Measurements from ENCODE around the gene TOM1. TPM values are rescaled to one million over a fixed set of nuclear protein-coding genes. Genes with fewer than 3 reads are reported as not detected.
"Not testable (repeated sequence)": the region's sequence is repeated elsewhere in the genome, so short reads cannot be mapped to it uniquely, and the experiment has no call there.

Gene TOM1
- total RNA-seq, 2 donors from 2014 or later: 30.4 to 38.9 TPM

DNA sequence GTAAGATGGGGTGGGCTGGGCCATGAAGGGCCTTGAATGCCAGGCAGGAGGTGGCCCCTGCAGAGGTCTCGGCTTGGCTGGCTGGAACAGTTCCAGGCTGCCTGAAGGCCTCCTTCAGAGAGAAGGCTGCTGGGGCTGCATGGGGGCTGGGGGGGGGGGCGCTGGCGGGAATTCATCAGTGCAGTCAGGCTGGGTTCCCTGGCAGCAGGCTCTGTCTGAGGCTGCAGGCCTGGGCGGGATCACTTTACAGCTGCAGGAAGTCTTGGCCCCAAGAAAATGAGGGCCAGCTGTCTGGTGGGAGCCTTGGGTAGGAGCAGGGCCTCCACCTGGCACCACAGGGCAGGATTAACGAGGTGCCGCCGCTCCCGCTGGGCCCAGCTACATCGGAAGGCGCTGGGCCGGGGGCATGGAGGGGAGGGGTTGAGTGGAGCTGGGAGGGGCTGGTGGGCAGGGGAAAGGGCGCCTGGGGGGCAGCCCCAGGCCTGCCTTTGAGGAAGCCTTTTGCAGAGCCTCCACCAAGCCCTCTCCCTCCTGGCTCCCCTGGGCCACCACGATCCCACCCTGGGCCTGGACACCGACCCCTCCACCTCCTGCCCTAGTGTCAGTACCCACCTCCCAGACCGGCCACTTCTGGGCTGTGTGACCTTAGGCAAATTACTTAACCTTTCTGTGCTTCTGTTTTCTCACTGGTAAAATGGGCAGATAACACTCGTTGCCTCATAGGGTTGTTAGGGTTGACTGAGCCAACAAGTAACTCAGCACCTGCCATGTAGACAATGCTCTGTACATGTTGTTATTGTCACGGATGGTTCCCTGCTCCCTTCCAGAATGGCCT is 50.2 kb downstream of the TOM1 start:
- no peaks in the 10 kb centered on the region for H3K36me3 Mint-ChIP-seq
- no peak overlapping the region for H3K4me3 Mint-ChIP-seq
- no peaks in the 10 kb centered on the region for H3K9me3 Mint-ChIP-seq
- ATAC-seq: no peak
- H3K27me3 Mint-ChIP-seq: peaks cover 6 to 9% of the 10 kb centered on the region in 2 donors
- H3K27ac Mint-ChIP-seq: peak overlapping the region in 1 of 2 donors; percentile 13
- peaks cover 19 to 22% of the 10 kb centered on the region in 2 donors for H3K4me1 Mint-ChIP-seq (ENCODE audit: low read depth in 2 of 2)
- no peak for DNase-seq (ENCODE audit: low spot score)

DNA sequence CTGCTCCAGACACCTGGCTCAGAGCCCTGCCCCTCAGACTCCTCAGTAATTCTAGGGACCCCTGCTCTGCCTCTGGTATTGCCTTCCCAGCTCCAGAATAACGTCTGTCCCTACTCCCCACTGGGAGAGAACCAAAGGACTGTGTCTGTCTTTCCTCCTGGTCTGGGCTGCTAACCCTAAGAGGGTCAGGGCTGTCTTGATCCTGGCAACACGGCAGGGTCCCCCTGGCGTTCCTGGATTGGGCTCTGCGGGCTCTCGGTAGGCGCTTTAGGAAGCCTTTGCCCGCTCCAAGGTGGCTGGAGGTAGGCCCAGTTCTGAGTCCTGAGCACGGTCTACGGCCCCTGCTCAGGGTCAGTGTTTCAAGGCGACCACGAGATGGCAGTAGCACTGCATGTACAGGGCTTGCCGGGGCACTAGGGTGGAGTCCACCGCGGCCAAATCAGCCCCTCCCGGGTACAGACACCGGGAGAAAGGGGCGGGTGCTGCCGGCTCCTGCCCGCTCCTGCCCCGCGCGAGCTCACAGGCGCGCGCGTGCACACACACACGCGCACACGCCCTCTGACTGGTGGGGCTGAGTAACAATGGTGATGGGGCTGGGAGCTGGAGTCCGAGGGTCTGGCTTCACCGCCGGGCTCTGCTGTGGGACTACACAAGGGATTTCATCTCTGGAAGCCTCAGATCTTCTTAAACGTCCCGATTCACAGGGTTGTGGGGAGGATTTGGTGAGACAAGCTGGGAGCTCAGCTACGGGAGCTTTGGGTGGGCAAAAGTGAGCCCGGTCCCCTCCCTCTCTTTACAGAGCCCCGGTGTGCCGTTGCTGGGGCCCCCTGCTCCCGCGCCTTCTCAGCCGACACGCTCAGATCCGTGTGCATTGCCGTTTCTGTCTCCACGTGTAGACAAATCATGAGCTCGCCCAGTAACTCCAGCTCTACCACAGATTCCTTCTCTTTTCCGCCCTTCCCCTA is 51.1 kb downstream of the TOM1 start:
- H3K36me3 Mint-ChIP-seq: no peaks in the 10 kb centered on the region

DNA sequence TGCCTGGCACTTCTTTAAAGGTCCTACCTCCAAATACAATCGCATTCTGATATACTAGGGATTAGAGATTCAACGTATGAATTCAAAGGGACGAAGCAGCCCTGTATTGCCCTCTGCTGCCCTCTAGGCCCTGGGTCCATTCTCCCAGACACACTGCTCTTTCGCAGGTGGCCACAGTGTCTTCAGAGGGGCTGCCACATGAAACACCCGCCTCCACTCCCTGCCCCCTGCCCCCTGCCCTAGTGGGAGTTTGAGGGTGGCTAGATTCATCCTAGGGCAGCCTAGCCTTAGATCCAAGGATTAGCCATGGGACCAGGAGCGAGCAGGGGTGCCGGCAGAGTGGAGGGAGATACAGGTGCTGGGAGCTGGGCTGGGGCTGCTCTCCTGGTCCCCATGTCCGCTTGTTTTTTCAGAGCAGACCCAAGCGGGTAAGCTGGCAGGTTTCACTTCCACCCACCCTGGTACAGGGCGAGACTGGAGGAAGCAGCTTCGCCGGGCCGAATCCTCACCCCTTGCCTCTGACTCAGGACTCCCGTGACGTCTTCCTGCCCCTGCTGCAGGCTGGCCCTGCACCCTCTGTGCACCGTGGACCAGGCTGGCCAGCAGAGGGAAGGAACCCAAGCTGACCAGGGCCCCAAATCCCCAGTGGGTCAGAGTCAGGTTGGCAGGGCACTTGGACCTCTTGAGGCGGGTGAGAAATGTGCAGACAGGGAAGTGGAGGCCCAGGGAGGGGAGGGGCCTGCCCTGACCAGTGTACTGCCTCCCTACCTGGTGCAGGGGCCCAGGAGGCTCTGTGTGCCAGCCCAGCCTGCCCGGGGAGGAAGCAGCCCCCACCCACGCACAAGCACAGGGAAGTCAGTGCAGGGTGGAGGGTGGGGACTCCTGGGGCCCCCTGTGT is 52.8 kb downstream of the TOM1 start:
- Mint-ChIP-seq H3K4me3 (peak overlapping the region; percentile 75), H3K36me3 (no peaks in the 10 kb centered on the region), H3K4me1 (ENCODE audit: low read depth in 2 of 2) (peaks cover 19 to 22% of the 10 kb centered on the region in 2 donors), H3K9me3 (no peaks in the 10 kb centered on the region), H3K27ac (peak overlapping the region; percentile 13 to 35), H3K27me3 (peaks cover 13 to 14% of the 10 kb centered on the region in 2 donors)
- peak; percentile 62 to 66 for ATAC-seq
- no peak for DNase-seq (ENCODE audit: low spot score)

More for the DNA sequence above, 51.1 kb downstream of the TOM1 start:
- H3K4me1 Mint-ChIP-seq (ENCODE audit: low read depth in 2 of 2): peaks cover 19 to 22% of the 10 kb centered on the region in 2 donors
- peaks cover 10 to 13% of the 10 kb centered on the region in 2 donors for H3K27me3 Mint-ChIP-seq
- H3K27ac Mint-ChIP-seq: peak overlapping the region; percentile 13 to 70
- peak; percentile 90 for DNase-seq (ENCODE audit: low spot score)
- peak; percentile 95 for ATAC-seq
- H3K4me3 Mint-ChIP-seq: peak overlapping the region; percentile 75
- no peaks in the 10 kb centered on the region for H3K9me3 Mint-ChIP-seq

DNA sequence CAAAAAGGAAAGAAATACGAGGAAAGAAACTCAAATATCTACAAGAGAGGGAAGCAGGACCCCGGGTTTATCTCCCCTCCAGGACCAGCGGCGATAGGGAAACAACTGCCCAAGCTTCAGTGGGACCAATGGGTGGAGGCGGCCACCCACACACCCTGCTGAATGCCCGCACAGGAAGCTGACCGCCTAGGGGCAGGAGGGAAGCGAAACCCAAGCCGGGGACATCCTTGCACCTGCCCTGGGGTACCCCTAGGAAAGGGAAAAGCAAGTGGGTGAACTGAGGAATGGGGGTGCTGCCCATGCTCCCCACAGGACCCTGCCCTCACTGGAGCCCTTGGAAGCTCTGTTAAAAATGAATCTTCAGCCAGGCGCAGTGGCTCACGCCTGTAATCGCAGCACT is 53.6 kb downstream of the TOM1 start:
- Mint-ChIP-seq H3K4me3 (no peak overlapping the region), H3K27me3 (peaks cover 14 to 16% of the 10 kb centered on the region in 2 donors), H3K9me3 (no peaks in the 10 kb centered on the region), H3K4me1 (ENCODE audit: low read depth in 2 of 2) (peaks cover 22 to 25% of the 10 kb centered on the region in 2 donors), H3K36me3 (no peaks in the 10 kb centered on the region), H3K27ac (no peak overlapping the region)
- DNase-seq (ENCODE audit: low spot score): no peak
- ATAC-seq: no peak

DNA sequence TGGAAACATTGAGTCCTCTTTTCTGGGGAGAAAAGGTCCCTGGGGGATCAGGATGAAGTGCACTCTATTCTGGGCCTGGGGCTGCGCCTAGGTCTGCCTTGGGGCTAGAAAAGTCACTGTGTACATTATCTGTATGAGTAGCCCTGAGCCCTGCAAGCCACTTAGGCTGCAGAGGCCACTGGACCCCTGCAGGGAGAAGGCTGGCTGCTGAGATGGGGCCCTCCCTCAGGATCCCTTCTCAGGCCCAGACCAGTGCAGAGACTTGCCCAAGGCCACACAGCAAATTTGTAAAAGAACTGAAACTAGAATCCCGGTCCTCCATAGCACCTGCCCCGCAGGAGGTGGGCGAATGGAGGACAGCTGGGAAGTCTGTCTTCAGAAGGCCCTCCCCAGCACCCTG is 54.4 kb downstream of the TOM1 start:
- ATAC-seq (no peak), DNase-seq (ENCODE audit: low spot score) (no peak)
- Mint-ChIP-seq H3K27me3 (peaks cover 14 to 16% of the 10 kb centered on the region in 2 donors), H3K27ac (no peak overlapping the region), H3K4me1 (ENCODE audit: low read depth in 2 of 2) (peaks cover 22 to 25% of the 10 kb centered on the region in 2 donors), H3K9me3 (no peaks in the 10 kb centered on the region), H3K4me3 (no peak overlapping the region), H3K36me3 (no peaks in the 10 kb centered on the region)

DNA sequence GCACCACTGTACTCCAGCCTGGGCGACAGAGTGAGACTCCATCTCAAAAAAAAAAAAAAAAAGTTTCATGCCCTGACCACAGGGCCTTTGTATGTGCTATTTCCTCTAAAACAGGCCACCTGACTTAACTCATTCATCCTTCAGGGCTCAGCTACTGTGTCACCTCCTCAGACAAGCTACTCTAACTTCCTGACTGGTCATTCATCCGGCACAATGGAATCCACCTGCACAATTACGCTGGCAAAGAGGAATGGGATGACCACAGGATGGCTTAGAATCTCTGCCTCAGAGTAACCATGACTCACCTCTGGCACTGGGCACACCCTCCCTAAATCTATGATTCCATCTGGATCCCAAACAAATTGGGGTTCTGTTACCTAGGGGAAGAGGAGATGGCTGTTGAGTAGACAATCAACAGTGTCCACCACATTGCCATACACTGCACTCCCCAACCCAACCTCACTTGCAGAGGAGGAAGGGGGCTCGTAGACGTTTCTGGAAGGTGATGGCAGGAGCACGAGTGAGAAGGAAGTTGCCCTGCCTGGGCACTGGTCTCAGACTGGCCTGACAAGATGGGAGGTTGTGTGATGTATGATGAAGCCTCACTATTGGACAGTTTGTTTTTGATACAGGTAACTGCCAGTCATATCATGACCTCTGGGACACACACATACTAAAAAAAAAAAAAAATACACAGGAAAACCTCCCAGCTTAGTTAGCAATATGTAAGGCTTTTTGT is 58.4 kb downstream of the TOM1 start:
- no peaks in the 10 kb centered on the region for H3K36me3 Mint-ChIP-seq
- peaks cover 7 to 8% of the 10 kb centered on the region in 2 donors for H3K27me3 Mint-ChIP-seq
- H3K4me3 Mint-ChIP-seq: no peak overlapping the region
- ATAC-seq: peak in 1 of 2 donors; percentile 61
- H3K27ac Mint-ChIP-seq: peak overlapping the region in 1 of 2 donors; percentile 26
- no peak for DNase-seq (ENCODE audit: low spot score)
- H3K4me1 Mint-ChIP-seq (ENCODE audit: low read depth in 2 of 2): peaks cover 4% of the 10 kb centered on the region in 2 donors
- H3K9me3 Mint-ChIP-seq: no peaks in the 10 kb centered on the region

DNA sequence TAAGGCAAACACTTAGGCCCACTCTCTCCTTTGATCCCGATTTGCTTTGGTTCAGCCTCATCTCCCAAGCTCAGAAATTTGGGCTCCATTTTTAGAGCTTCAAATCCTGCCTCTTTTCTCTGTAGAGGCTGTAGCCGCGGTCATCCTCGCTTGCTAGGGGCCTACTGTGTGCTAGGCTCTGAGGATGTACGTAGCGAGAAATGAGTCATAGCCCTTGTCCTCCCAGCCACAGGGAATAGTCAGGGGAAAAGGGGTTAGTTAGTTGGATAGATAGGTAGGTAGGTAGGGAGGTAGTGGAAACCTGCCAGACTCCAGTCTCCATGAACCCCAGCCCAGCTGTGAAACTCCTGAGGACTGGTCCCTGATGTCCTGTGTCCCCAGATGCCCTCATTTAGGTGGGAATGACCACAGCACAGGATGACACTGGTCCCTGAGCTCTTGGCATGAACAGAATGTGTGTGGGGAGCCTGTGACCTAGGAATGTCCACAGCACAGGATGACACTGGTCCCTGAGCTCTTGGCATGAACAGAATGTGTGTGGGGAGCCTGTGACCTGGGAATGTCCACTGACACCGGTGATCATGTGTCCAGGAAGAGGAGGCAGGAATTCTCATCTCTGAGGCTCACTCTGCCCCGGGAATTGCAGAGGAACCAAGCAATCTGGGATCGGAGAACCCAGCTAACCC is 59.8 kb downstream of the TOM1 start:
- Mint-ChIP-seq H3K36me3 (no peaks in the 10 kb centered on the region), H3K27me3 (peaks cover 7 to 8% of the 10 kb centered on the region in 2 donors), H3K9me3 (no peaks in the 10 kb centered on the region), H3K27ac (no peak overlapping the region), H3K4me3 (no peak overlapping the region), H3K4me1 (ENCODE audit: low read depth in 2 of 2) (peaks cover 4% of the 10 kb centered on the region in 2 donors)
- DNase-seq (ENCODE audit: low spot score) (no peak), ATAC-seq (no peak)

DNA sequence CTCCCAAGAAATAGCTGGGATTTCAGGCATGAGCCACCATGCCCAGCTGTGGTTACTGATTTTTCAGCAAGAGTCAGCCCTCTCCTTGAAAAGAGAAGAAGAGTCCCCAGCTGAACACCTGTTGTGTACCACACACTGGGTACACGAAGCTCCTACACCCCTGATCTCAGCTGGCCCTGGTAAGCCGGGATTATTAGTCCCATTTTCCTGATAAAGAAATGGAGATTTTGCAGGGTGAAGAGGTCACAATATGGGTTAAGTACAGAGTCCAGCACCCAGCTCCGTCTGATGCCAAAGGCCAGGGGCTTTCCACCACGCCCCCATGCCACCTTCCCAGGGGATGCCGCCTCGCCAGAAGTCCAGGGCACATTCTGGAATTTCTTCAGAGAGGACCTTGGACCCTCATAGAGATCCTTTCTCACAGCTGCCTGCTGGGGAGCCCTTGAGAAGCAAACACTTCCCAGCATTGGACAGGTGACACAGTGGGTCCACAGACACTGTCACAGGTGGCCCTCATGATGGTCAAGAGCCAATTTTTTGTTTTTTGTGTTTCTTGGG is 61.4 kb downstream of the TOM1 start:
- DNase-seq (ENCODE audit: low spot score): no peak
- H3K27ac Mint-ChIP-seq: no peak overlapping the region
- ATAC-seq: no peak

DNA sequence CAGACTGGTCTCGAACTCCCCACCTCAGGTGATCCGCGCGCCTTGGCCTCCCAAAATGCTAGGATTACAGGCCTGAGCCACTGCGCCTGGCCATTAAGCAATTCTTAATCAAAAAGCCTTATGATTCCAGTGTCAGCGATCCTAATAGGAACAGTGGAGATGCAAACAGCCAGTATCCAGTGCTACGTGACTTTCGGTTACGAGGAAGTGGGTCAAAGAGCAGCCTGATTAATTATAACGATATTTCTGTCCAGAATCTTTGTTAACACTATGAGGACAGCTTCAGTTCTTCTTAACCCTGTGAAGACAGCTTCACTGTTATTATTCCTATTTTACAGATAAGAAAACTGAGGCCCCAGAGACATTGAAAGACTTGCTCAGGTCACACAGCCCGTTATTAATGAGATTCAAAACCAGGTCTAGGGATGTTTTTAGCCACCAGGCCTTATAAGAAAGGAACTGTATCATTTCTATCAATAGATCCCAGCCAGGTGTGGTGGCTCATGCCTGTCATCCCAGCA is 63.9 kb downstream of the TOM1 start:
- ATAC-seq (no peak), DNase-seq (ENCODE audit: low spot score) (no peak)
- Mint-ChIP-seq H3K27me3 (peaks cover 8 to 13% of the 10 kb centered on the region in 2 donors), H3K27ac (no peak overlapping the region), H3K4me1 (ENCODE audit: low read depth in 2 of 2) (no peaks in the 10 kb centered on the region), H3K36me3 (no peaks in the 10 kb centered on the region), H3K9me3 (no peaks in the 10 kb centered on the region), H3K4me3 (no peak overlapping the region)

More for the DNA sequence above, 61.4 kb downstream of the TOM1 start:
- H3K4me1 Mint-ChIP-seq (ENCODE audit: low read depth in 2 of 2): peaks cover 4% of the 10 kb centered on the region in 2 donors
- H3K36me3 Mint-ChIP-seq: no peaks in the 10 kb centered on the region
- peaks cover 9 to 10% of the 10 kb centered on the region in 2 donors for H3K27me3 Mint-ChIP-seq
- no peak overlapping the region for H3K4me3 Mint-ChIP-seq
- no peaks in the 10 kb centered on the region for H3K9me3 Mint-ChIP-seq

DNA sequence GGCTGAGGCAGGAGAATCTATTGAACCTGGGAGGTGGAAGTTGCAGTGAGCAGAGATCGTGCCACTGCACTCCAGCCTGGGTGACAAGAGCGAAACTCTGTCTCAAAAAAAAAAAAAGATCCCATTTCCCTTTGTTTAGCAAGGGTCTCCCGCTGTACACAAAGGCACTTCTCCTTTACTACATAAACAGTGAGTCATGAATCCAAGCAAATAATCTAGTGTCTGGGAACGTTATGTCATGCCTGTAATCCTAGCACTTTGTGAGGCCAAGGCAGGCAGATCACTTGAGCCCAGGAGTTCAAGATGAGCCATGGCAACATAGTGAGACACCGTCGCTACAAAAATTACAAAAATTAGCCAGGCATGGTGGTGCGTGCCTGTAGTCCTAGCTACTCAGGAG is 64.5 kb downstream of the TOM1 start:
- not testable (repeated sequence) for H3K9me3 Mint-ChIP-seq; H3K27ac Mint-ChIP-seq; H3K36me3 Mint-ChIP-seq; H3K4me1 Mint-ChIP-seq (ENCODE audit: low read depth in 2 of 2); H3K4me3 Mint-ChIP-seq; ATAC-seq; DNase-seq (ENCODE audit: low spot score)
- peaks cover 11 to 19% of the 10 kb centered on the region in 2 donors for H3K27me3 Mint-ChIP-seq

DNA sequence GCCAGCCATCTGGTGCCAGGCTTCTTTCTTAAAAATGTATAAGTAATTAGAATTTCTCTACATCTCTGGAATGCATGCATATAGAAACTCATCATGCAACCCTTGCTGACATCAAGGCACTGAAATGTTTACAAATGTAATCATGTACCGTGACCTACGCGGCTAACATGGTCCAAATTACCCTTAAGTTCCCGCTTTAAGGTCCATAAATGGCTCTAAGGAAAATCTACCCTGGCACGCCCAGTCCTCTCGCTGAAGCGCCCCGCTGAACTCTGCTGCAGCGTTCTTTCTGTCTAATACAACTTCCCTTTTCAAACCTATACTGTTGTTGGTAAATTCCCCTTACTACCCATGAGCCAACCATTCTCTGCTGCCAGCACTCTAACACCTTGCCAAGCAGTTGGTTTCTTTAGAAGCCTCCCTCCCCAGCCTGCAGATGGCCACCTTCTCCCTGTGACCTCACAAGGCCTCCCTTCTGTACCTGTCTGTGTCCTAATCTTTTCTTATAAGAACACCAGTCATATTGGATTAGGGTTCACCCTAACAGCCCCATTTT is 67.7 kb downstream of the TOM1 start:
- H3K36me3 Mint-ChIP-seq: no peaks in the 10 kb centered on the region

More for the DNA sequence above, 67.7 kb downstream of the TOM1 start:
- no peak for DNase-seq (ENCODE audit: low spot score)
- Mint-ChIP-seq H3K27me3 (peaks cover 11 to 19% of the 10 kb centered on the region in 2 donors), H3K4me3 (no peak overlapping the region), H3K9me3 (no peaks in the 10 kb centered on the region), H3K4me1 (ENCODE audit: low read depth in 2 of 2) (peaks cover 0 to 5% of the 10 kb centered on the region in 2 donors), H3K27ac (no peak overlapping the region)
- no peak for ATAC-seq

Data from natural killer cell treated with Interleukin-12 subunit alpha and Interleukin-12 subunit beta and Interleukin-15 and Interleukin-18, amount 100 ng/mL, for 72 hours (primary cell).